Measurements from ENCODE around the gene EPG5.

Gene EPG5

DNA sequence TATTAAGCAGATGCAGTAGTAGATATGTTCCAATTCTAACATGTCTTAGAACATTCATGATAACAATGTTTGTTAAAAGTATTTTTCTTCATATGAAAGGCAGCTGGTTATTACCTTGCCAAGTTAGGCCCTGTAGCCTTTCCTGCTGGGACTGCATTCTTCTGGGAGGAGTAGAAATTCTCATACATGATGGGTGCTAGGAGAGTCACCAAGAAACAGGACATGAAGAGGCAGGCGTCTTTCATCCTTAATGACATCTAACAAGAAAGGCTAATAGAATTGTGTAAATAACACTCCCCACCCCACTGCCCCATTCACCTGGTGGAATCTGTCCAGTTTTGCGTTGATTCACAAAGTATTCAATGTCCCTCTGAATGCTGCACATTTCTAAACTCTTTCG, 24.7 kb upstream of the EPG5 start:
- no peak overlapping the region for H3K27ac ChIP-seq (ENCODE audit: low read depth, low read length, poor library complexity, severe bottlenecking)
- H3K9me2 ChIP-seq (ENCODE audit: low read depth, low read length): no peaks in the 10 kb centered on the region
- peaks cover 3% of the 10 kb centered on the region; the same call in 1 of the 2 replicates for H3K27me3 ChIP-seq (ENCODE audit: insufficient read depth, low read length)
- H3K9me3 ChIP-seq (ENCODE audit: low read length): peaks cover 5% of the 10 kb centered on the region; the same call in 1 of the 2 replicates
- H3K4me1 ChIP-seq (ENCODE audit: insufficient read depth, low read length, severe bottlenecking): no peaks in the 10 kb centered on the region
- TF ChIP-seq, protein P1, sequence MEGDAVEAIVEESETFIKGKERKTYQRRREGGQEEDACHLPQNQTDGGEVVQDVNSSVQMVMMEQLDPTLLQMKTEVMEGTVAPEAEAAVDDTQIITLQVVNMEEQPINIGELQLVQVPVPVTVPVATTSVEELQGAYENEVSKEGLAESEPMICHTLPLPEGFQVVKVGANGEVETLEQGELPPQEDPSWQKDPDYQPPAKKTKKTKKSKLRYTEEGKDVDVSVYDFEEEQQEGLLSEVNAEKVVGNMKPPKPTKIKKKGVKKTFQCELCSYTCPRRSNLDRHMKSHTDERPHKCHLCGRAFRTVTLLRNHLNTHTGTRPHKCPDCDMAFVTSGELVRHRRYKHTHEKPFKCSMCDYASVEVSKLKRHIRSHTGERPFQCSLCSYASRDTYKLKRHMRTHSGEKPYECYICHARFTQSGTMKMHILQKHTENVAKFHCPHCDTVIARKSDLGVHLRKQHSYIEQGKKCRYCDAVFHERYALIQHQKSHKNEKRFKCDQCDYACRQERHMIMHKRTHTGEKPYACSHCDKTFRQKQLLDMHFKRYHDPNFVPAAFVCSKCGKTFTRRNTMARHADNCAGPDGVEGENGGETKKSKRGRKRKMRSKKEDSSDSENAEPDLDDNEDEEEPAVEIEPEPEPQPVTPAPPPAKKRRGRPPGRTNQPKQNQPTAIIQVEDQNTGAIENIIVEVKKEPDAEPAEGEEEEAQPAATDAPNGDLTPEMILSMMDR (IDR thresholded peaks at IDR 0.05; ENCODE audit: low read length): no peak
- no peak for TF ChIP-seq EZH2 (IDR thresholded peaks at IDR 0.05; ENCODE audit: borderline replicate concordance, low read length)
- H3K9ac ChIP-seq (ENCODE audit: low read length): no peak overlapping the region
- H3K4me2 ChIP-seq (ENCODE audit: low read length): no peak overlapping the region
- no peaks in the 10 kb centered on the region for H4K20me1 ChIP-seq (ENCODE audit: insufficient read depth, low read length)
- no peaks in the 10 kb centered on the region for H3K36me3 ChIP-seq (ENCODE audit: insufficient read depth, low read length)
- H3F3A ChIP-seq (ENCODE audit: insufficient read depth, low read length): no peaks in the 10 kb centered on the region
- no peaks in the 10 kb centered on the region for H3K79me2 ChIP-seq (ENCODE audit: insufficient read depth, low read length)
- no peak overlapping the region for H2AFZ ChIP-seq (ENCODE audit: low read length)
- H3K4me3 ChIP-seq (ENCODE audit: low read depth, low read length, poor library complexity, severe bottlenecking): no peak overlapping the region

DNA sequence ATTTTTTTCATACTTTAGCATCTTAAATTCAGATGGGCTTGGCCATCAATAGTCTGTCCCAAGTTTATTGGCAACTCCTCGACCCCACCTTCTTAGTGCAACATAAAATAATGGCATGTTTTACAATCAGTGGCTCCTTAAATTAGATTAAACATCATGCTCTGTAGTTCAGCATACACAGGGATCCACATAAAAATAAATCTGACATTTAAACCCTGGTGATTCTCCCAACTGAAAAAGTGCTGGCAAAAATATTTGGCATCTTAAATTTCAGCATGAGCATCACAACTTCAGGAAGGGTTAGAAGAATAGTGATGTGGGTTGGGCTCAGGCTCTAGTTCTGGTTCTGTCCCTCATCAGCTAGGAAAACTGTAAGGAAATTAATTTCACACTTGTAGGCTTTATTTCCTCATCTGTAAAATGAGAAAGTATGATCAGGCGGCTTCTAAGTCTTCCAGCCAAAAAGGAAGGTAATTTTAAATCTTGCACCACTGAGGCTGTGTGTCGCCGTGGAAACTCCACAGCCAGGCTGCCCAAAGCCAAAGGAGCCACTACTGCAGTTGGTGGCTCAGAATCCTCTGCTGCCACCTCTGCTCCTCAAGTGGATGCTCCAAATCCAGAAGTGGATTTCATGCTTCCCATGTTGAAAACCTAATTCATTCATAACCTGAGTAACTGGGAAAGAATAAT, 17.6 kb upstream of the EPG5 start:
- Histone ChIP-seq H3K4me3 (ENCODE audit: low read depth, low read length, poor library complexity, severe bottlenecking) (no peak overlapping the region), H3K79me2 (ENCODE audit: insufficient read depth, low read length) (no peaks in the 10 kb centered on the region), H3K27me3 (ENCODE audit: insufficient read depth, low read length) (peaks cover 2% of the 10 kb centered on the region; the same call in 1 of the 2 replicates), H3F3A (ENCODE audit: insufficient read depth, low read length) (no peaks in the 10 kb centered on the region), H2AFZ (ENCODE audit: low read length) (no peak overlapping the region), H3K9ac (ENCODE audit: low read length) (no peak overlapping the region), H3K4me1 (ENCODE audit: insufficient read depth, low read length, severe bottlenecking) (no peaks in the 10 kb centered on the region), H3K9me3 (ENCODE audit: low read length) (peaks cover 1% of the 10 kb centered on the region; the same call in 1 of the 2 replicates), H3K36me3 (ENCODE audit: insufficient read depth, low read length) (no peaks in the 10 kb centered on the region), H3K9me2 (ENCODE audit: low read depth, low read length) (no peaks in the 10 kb centered on the region), H3K27ac (ENCODE audit: low read depth, low read length, poor library complexity, severe bottlenecking) (no peak overlapping the region), H3K4me2 (ENCODE audit: low read length) (no peak overlapping the region), H4K20me1 (ENCODE audit: insufficient read depth, low read length) (no peaks in the 10 kb centered on the region)
- TF ChIP-seq, protein P1 (IDR thresholded peaks at IDR 0.05; ENCODE audit: low read length): no peak

DNA sequence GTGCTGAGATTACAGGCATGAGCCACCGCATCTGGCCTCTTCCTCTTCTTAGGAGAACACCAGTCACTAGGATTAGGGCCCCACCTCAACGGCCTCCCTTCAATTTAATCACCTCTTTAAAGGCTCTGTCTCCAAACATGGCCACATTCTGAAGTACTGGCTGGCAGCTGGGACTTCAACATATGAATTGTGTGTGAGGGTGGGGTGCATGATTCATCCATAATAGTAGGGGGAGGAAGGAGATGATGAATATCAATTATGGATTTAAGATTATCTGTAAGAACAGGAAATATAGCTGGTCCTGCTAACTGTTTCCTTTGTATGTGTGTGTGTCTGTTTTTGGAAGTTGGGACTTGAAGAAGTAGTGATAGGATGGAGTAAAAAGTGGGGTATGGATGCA, 14.7 kb upstream of the EPG5 start:
- no peaks in the 10 kb centered on the region for H4K20me1 ChIP-seq (ENCODE audit: insufficient read depth, low read length)
- H3K9me2 ChIP-seq (ENCODE audit: low read depth, low read length): no peaks in the 10 kb centered on the region
- H3K27me3 ChIP-seq (ENCODE audit: insufficient read depth, low read length): no peaks in the 10 kb centered on the region
- no peaks in the 10 kb centered on the region for H3F3A ChIP-seq (ENCODE audit: insufficient read depth, low read length)
- no peak overlapping the region for H3K4me3 ChIP-seq (ENCODE audit: low read depth, low read length, poor library complexity, severe bottlenecking)
- H3K9ac ChIP-seq (ENCODE audit: low read length): no peak overlapping the region
- no peak for TF ChIP-seq EZH2 (IDR thresholded peaks at IDR 0.05; ENCODE audit: borderline replicate concordance, low read length)
- TF ChIP-seq, protein P1 (IDR thresholded peaks at IDR 0.05; ENCODE audit: low read length): no peak
- H3K9me3 ChIP-seq (ENCODE audit: low read length): no peaks in the 10 kb centered on the region
- no peak overlapping the region for H2AFZ ChIP-seq (ENCODE audit: low read length)
- H3K27ac ChIP-seq (ENCODE audit: low read depth, low read length, poor library complexity, severe bottlenecking): no peak overlapping the region
- H3K4me1 ChIP-seq (ENCODE audit: insufficient read depth, low read length, severe bottlenecking): no peaks in the 10 kb centered on the region
- H3K79me2 ChIP-seq (ENCODE audit: insufficient read depth, low read length): no peaks in the 10 kb centered on the region
- no peak overlapping the region for H3K4me2 ChIP-seq (ENCODE audit: low read length)
- no peaks in the 10 kb centered on the region for H3K36me3 ChIP-seq (ENCODE audit: insufficient read depth, low read length)

Data from OCI-LY1 (cell line).